K562 (cell line): ENCODE measurements around the gene ZC3H18. TPM values are rescaled to one million over a fixed set of nuclear protein-coding genes. Genes with fewer than 3 reads are reported as not detected.

Source experiments
- ATAC-seq: fragments of 200-7000 bp; cut with Tn5 transposase; 3 replicates; pipeline ENCODE4 v1.9.1; 2020; ENCODE audit warnings: moderate library complexity
- BruUV-seq: library from RNA; stranded (reverse); fragments of 400-500 nt; replicated peaks from 2 replicates; lab custom pipeline; 2021; lab: Mats Ljungman, UMichigan
- CTCF ChIA-PET: fragments of 300-600 bp; formaldehyde crosslinking; extraction: SDS; loops from one replicate; lab custom pipeline; 2021; ENCODE audit warnings: low intra/inter-chr PET ratio; lab: Yijun Ruan, JAX
- POLR2A ChIA-PET: fragments of 300-600, 350-650 bp; sonication (Branson Sonifier 250); formaldehyde crosslinking; extraction: SDS; loops from one replicate; lab custom pipeline; 2021; ENCODE audit warnings: antibody characterized with exemption, inconsistent platforms; lab: Yijun Ruan, JAX
- DNase-seq, 4 experiments: peaks; one replicate each; pipeline versions ENCODE4 v3.0.0 to v3.0.0-alpha.2; 2011 to 2018; ENCODE audit warnings: low spot score in 3 of 4, mixed read lengths in 3 of 4; ENCODE audit errors: extremely low read depth in 1 of 4
- FAIRE-seq: peaks from 2 replicates; lab custom pipeline; 2011; peaks lifted over from hg19 to GRCh38; lab: Jason Lieb, UNC
- H2AFZ ChIP-seq: 2 replicates; pipeline ENCODE4 v1.6.0; 2011; ENCODE audit warnings: low read depth, low read length, control low read depth, inconsistent platforms
- H3K27ac ChIP-seq: fragments of 200-600 bp; 3 replicates; pipeline ENCODE4 v1.8.0; 2011; ENCODE audit warnings: low read depth, mild to moderate bottlenecking, control low read depth, inconsistent platforms, low read length, moderate library complexity, mixed read lengths; ENCODE audit errors: extremely low read depth
- H3K27me3 ChIP-seq, 2 experiments: fragments of 300-600 bp in 1 of 2; 2 replicates in 1 of 2; 3 replicates in 1 of 2; pipeline versions ENCODE4 v1.6.0 to v1.8.0; 2011; ENCODE audit warnings: inconsistent platforms in 2 of 2, low read length in 2 of 2, mild to moderate bottlenecking in 1 of 2, mixed read lengths in 1 of 2, moderate library complexity in 1 of 2; ENCODE audit not compliant: control insufficient read depth in 2 of 2, insufficient read depth in 2 of 2
- H3K36me3 ChIP-seq: fragments of 300-600 bp; 3 replicates; pipeline ENCODE4 v1.8.0; 2011; ENCODE audit warnings: mild to moderate bottlenecking, low read length, inconsistent platforms; ENCODE audit not compliant: control insufficient read depth, insufficient read depth
- H3K4me1 ChIP-seq, 2 experiments: fragments of 200-600 bp in 1 of 2; replicated peaks in 1 of 2; 2 replicates in 1 of 2; 3 replicates in 1 of 2; pipeline versions ENCODE4 v1.5.1 to v1.8.0; 2011; ENCODE audit warnings: inconsistent platforms in 2 of 2, low read length in 2 of 2, mild to moderate bottlenecking in 1 of 2, mixed read lengths in 1 of 2, moderate library complexity in 1 of 2; ENCODE audit not compliant: control insufficient read depth in 2 of 2, insufficient read depth in 2 of 2
- H3K4me2 ChIP-seq: 2 replicates; pipeline ENCODE4 v1.6.1; 2011; ENCODE audit warnings: low read length, control low read depth, inconsistent platforms, mixed read lengths; ENCODE audit not compliant: insufficient read depth
- H3K4me3 ChIP-seq: fragments of 200-600 bp; sonication (generic), shearing (Covaris generic); 2 replicates; pipeline ENCODE4 v1.5.1; 2016; ENCODE audit warnings: control low read depth, inconsistent platforms
- H3K79me2 ChIP-seq: fragments of 200-600 bp; 3 replicates; pipeline ENCODE4 v1.8.0; 2011; ENCODE audit warnings: low read length, inconsistent platforms; ENCODE audit not compliant: control insufficient read depth, insufficient read depth
- H3K9ac ChIP-seq, 2 experiments: 2 replicates each; pipeline versions ENCODE4 v1.6.0 to v1.6.1; 2011; ENCODE audit warnings: low read depth in 2 of 2, low read length in 2 of 2, control low read depth in 1 of 2, inconsistent platforms in 1 of 2, mild to moderate bottlenecking in 1 of 2, mixed read lengths in 1 of 2; ENCODE audit not compliant: insufficient read depth in 1 of 2
- H3K9me1 ChIP-seq: one replicate; pipeline ENCODE4 v1.6.0; 2011; ENCODE audit warnings: inconsistent platforms, mild to moderate bottlenecking, low read length, moderate library complexity; ENCODE audit not compliant: control insufficient read depth, insufficient read depth
- H3K9me3 ChIP-seq: replicated peaks from 2 replicates; pipeline ENCODE4 v1.5.1; 2011; ENCODE audit warnings: low read depth, low read length, inconsistent platforms; ENCODE audit not compliant: control insufficient read depth, insufficient read depth
- H4K20me1 ChIP-seq: replicated peaks from 2 replicates; pipeline ENCODE4 v1.6.1; 2011; ENCODE audit warnings: low read length, inconsistent platforms, mixed read lengths; ENCODE audit not compliant: control insufficient read depth, insufficient read depth
- CCNT2 ChIP-seq: IDR thresholded peaks from 2 replicates; pipeline ENCODE4 v1.6.1; 2011; ENCODE audit warnings: borderline replicate concordance, low read depth, mild to moderate bottlenecking, moderate library complexity, mixed read lengths, low read length; ENCODE audit not compliant: insufficient read length; ENCODE audit errors: extremely low read depth
- GATAD2B ChIP-seq: fragments of 450-650 bp; IDR thresholded peaks from 2 replicates; pipeline ENCODE4 v1.6.1; 2017; ENCODE audit warnings: mild to moderate bottlenecking, borderline replicate concordance
- NCOA1 ChIP-seq: fragments of 450-650 bp; IDR thresholded peaks from 2 replicates; pipeline ENCODE4 v1.6.1; 2016; ENCODE audit warnings: low read depth
- NRF1 ChIP-seq, 2 experiments: fragments of 450-650 bp; IDR thresholded peaks in 1 of 2; conservative IDR thresholded peaks in 1 of 2; 2 replicates each; pipeline ENCODE4 v1.6.1; 2014; ENCODE audit warnings: mild to moderate bottlenecking in 2 of 2
- SIX5 ChIP-seq, 2 experiments: IDR thresholded peaks; 2 replicates each; pipeline ENCODE4 v1.6.1; 2011; ENCODE audit warnings: low read length in 2 of 2, borderline replicate concordance in 1 of 2, low read depth in 1 of 2, mild to moderate bottlenecking in 1 of 2, moderate library complexity in 1 of 2; ENCODE audit not compliant: insufficient read depth in 1 of 2
- SMARCA5 ChIP-seq: fragments of 450-650 bp; IDR thresholded peaks from 2 replicates; pipeline ENCODE4 v1.6.1; 2016
- ZBTB7A ChIP-seq: IDR thresholded peaks from 2 replicates; pipeline ENCODE4 v1.6.1; 2011; ENCODE audit warnings: low read depth, mild to moderate bottlenecking, low read length, moderate library complexity, borderline replicate concordance; ENCODE audit not compliant: control insufficient read depth
- ZNF175 ChIP-seq: fragments of 200-800 bp; sonication (Bioruptor generic); IDR thresholded peaks from 2 replicates; pipeline ENCODE4 v1.6.1; 2016; ENCODE audit warnings: low read depth, mild to moderate bottlenecking, missing genetic modification characterization, missing compliant biosample characterization
- ZNF3 ChIP-seq: fragments of 250-450 bp; sonication (Bioruptor Pico); IDR thresholded peaks from 2 replicates; pipeline ENCODE4 v1.5.0; 2021; ENCODE audit warnings: mild to moderate bottlenecking, moderate library complexity
- ZNF444 ChIP-seq: fragments of 250-450 bp; sonication (Bioruptor Pico); IDR thresholded peaks from 2 replicates; pipeline ENCODE4 v1.4.0; 2020; ENCODE audit warnings: mild to moderate bottlenecking, moderate library complexity
- WGBS: fragments of 100-300 bp; shearing (Covaris generic); methylation state at CpG from one replicate; pipeline ENCODE4 v1.1.6; 2016; ENCODE audit warnings: low coverage, mixed read lengths; ENCODE audit not compliant: insufficient coverage; ENCODE audit errors: missing lambda C conversion rate; 5-methylcytosine and 5-hydroxymethylcytosine counted together
- in situ Hi-C: fragments of 300-500 bp; cut with MboI; formaldehyde crosslinking; loops from 4 replicates; pipeline ENCODE4 v1.15.0; 2018; ENCODE audit warnings: inconsistent platforms, mixed read lengths
- intact Hi-C: fragments of 100-400 bp; cut with micrococcal nuclease; formaldehyde crosslinking; loops from 2 replicates; pipeline ENCODE4 v1.14.2; 2022
- polyA plus RNA-seq, 8 experiments: library from polyadenylated mRNA; depleted of rRNA in 4 of 8; stranded (reverse) in 5 of 8; unstranded in 3 of 8; fragments of >200 nt; fragmentation: Nextera tagmentation in 2 of 8; fragmentation: Illumina TruSeq in 1 of 8; extraction: Ambion mirVana in 2 of 8; extraction: Trizol in 1 of 8; gene quantifications; 2 replicates each; pipeline versions ENCODE4 v1.2.1 to v1.2.3, GENCODE V29; 2011 to 2014; ENCODE audit warnings: inconsistent platforms in 1 of 8, missing spikeins in 1 of 8
- total RNA-seq, 7 experiments: library from RNA; depleted of rRNA in 6 of 7; stranded (reverse); fragments of >200 nt in 6 of 7; fragmentation: Illumina TruSeq in 2 of 7; extraction: Trizol in 2 of 7; gene quantifications; 2 replicates each; pipeline versions ENCODE4 v1.2.1 to v1.2.3, GENCODE V29; 2011 to 2021; ENCODE audit warnings: low replicate concordance in 1 of 7
- TF ChIP-seq, protein P1 (sequence below): fragments of 200-600 bp; sonication (generic); IDR thresholded peaks from one replicate; pipeline ENCODE4 v1.6.1; 2012; ENCODE audit warnings: mild to moderate bottlenecking, low read depth, low read length, inconsistent platforms

The ZC3H18 gene
- total and polyA plus RNA-seq, 9 of the 15 experiments (the other 6 are each of a cell fraction or from before 2014, with no cell fraction given) = 1.7 to 88.7 (median 26.9) TPM

DNA sequence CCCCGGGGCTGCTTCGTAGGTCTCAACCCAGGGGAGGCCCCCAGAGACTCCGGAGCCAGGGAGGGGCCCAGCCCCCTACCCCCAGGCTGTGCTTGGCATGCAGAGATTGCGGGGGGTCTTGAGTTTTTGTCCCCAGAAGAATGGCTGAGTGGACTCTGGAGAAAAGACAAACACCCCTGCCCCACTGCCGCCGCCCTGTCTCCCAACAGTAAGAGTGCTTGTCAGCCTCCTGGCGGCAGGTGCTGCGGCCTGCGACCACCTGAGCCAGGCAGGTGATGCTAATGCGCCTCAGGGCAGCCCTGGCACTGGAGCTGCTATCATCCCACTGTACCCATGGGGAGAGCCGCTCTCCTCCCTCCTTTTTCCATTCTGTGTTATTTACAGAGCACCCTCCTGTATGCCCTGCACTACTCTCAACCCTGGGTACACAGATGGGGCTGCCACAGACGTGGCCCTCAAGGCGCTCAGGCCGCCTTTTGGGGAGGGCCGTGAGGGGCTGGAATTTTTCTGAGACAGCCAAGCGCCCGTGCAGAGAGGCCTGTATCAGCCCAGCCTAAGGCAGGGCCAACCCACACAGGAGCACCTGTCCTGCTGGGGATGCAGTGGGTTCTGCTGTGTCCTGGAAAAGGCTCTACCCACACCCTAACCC is 65.6 kb downstream of the ZC3H18 start:
- Histone ChIP-seq H3K9me1 (no peaks in the 10 kb centered on the region), H3K27me3 (peaks cover 13 to 18% of the 10 kb centered on the region in 2 experiments; a peak in 3 of 5 replicates), H3K4me2 (no peak overlapping the region), H4K20me1 (peaks cover 10% of the 10 kb centered on the region; the same call in 1 of the 2 replicates), H3K27ac (no peak overlapping the region), H3K9me3 (no peaks in the 10 kb centered on the region), H3K36me3 (peaks cover 26% of the 10 kb centered on the region; the same call in 1 of the 3 replicates)
- in situ Hi-C loops = no loop called here
- FAIRE-seq (no peak), DNase-seq (no peak), ATAC-seq (no peak)
- WGBS = 84% methylated on average over 13 of the region's 17 CpGs
- TF ChIP-seq ZNF175 (CRISPR knock-in tag) = no peak
- TF ChIP-seq NCOA1 = no peak
- TF ChIP-seq ZBTB7A = no peak
- TF ChIP-seq CCNT2 = no peak
- no peak for TF ChIP-seq SMARCA5
- TF ChIP-seq, protein P1, sequence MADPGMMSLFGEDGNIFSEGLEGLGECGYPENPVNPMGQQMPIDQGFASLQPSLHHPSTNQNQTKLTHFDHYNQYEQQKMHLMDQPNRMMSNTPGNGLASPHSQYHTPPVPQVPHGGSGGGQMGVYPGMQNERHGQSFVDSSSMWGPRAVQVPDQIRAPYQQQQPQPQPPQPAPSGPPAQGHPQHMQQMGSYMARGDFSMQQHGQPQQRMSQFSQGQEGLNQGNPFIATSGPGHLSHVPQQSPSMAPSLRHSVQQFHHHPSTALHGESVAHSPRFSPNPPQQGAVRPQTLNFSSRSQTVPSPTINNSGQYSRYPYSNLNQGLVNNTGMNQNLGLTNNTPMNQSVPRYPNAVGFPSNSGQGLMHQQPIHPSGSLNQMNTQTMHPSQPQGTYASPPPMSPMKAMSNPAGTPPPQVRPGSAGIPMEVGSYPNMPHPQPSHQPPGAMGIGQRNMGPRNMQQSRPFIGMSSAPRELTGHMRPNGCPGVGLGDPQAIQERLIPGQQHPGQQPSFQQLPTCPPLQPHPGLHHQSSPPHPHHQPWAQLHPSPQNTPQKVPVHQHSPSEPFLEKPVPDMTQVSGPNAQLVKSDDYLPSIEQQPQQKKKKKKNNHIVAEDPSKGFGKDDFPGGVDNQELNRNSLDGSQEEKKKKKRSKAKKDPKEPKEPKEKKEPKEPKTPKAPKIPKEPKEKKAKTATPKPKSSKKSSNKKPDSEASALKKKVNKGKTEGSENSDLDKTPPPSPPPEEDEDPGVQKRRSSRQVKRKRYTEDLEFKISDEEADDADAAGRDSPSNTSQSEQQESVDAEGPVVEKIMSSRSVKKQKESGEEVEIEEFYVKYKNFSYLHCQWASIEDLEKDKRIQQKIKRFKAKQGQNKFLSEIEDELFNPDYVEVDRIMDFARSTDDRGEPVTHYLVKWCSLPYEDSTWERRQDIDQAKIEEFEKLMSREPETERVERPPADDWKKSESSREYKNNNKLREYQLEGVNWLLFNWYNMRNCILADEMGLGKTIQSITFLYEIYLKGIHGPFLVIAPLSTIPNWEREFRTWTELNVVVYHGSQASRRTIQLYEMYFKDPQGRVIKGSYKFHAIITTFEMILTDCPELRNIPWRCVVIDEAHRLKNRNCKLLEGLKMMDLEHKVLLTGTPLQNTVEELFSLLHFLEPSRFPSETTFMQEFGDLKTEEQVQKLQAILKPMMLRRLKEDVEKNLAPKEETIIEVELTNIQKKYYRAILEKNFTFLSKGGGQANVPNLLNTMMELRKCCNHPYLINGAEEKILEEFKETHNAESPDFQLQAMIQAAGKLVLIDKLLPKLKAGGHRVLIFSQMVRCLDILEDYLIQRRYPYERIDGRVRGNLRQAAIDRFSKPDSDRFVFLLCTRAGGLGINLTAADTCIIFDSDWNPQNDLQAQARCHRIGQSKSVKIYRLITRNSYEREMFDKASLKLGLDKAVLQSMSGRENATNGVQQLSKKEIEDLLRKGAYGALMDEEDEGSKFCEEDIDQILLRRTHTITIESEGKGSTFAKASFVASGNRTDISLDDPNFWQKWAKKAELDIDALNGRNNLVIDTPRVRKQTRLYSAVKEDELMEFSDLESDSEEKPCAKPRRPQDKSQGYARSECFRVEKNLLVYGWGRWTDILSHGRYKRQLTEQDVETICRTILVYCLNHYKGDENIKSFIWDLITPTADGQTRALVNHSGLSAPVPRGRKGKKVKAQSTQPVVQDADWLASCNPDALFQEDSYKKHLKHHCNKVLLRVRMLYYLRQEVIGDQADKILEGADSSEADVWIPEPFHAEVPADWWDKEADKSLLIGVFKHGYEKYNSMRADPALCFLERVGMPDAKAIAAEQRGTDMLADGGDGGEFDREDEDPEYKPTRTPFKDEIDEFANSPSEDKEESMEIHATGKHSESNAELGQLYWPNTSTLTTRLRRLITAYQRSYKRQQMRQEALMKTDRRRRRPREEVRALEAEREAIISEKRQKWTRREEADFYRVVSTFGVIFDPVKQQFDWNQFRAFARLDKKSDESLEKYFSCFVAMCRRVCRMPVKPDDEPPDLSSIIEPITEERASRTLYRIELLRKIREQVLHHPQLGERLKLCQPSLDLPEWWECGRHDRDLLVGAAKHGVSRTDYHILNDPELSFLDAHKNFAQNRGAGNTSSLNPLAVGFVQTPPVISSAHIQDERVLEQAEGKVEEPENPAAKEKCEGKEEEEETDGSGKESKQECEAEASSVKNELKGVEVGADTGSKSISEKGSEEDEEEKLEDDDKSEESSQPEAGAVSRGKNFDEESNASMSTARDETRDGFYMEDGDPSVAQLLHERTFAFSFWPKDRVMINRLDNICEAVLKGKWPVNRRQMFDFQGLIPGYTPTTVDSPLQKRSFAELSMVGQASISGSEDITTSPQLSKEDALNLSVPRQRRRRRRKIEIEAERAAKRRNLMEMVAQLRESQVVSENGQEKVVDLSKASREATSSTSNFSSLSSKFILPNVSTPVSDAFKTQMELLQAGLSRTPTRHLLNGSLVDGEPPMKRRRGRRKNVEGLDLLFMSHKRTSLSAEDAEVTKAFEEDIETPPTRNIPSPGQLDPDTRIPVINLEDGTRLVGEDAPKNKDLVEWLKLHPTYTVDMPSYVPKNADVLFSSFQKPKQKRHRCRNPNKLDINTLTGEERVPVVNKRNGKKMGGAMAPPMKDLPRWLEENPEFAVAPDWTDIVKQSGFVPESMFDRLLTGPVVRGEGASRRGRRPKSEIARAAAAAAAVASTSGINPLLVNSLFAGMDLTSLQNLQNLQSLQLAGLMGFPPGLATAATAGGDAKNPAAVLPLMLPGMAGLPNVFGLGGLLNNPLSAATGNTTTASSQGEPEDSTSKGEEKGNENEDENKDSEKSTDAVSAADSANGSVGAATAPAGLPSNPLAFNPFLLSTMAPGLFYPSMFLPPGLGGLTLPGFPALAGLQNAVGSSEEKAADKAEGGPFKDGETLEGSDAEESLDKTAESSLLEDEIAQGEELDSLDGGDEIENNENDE = no peak
- no peak for TF ChIP-seq ZNF3 (CRISPR knock-in tag)
- no peak for TF ChIP-seq SIX5 (IDR thresholded peaks at IDR 0.05; ENCODE audit: borderline replicate concordance in 1 of 2, insufficient read depth in 1 of 2, low read depth in 1 of 2, low read length in 2 of 2)
- TF ChIP-seq ZNF444 = no peak
- TF ChIP-seq GATAD2B = no peak
- no peak for TF ChIP-seq NRF1 (conservative IDR thresholded peaks at IDR 0.05 in 1 of 2, IDR thresholded peaks at IDR 0.05 in 1 of 2)
- TF ChIP-seq, all 486 proteins: peak for 0
- intact Hi-C loops = no loop called here
- H3K4me3 ChIP-seq = no peak overlapping the region
- H3K4me1 ChIP-seq = peaks cover 18 to 81% of the 10 kb centered on the region in 2 experiments
- ChIA-PET CTCF (no interaction called here), POLR2A (no interaction called here)
- no peaks in the 10 kb centered on the region for H3K79me2 ChIP-seq
- H2AFZ ChIP-seq = no peak overlapping the region
- BruUV-seq = no TSS peak
- H3K9ac ChIP-seq = no peak overlapping the region; a peak in 1 of 4 replicates
